GM10248 (cell line): ENCODE results near the gene CEP128.

Source experiments
- CTCF ChIA-PET: fragments of 300-600 bp; sonication (Branson Sonifier 250); formaldehyde crosslinking; extraction: SDS; loops from one replicate; lab custom pipeline; 2021; ENCODE audit warnings: antibody characterized with exemption; lab: Yijun Ruan, JAX
- POLR2A ChIA-PET: fragments of 350-650 bp; sonication (Branson Sonifier 250); formaldehyde crosslinking; extraction: SDS; loops from one replicate; lab custom pipeline; 2020; ENCODE audit warnings: antibody characterized with exemption; lab: Yijun Ruan, JAX
- DNase-seq: peaks from one replicate; pipeline ENCODE4 v3.0.0; 2012; ENCODE audit errors: extremely low spot score
- TF ChIP-seq, protein P1 (sequence below): IDR thresholded peaks from 2 replicates; pipeline ENCODE4 v1.5.1; 2012; ENCODE audit warnings: mild to moderate bottlenecking, low read depth; ENCODE audit errors: extremely low read depth, missing control alignments, control extremely low read depth

Gene CEP128

DNA sequence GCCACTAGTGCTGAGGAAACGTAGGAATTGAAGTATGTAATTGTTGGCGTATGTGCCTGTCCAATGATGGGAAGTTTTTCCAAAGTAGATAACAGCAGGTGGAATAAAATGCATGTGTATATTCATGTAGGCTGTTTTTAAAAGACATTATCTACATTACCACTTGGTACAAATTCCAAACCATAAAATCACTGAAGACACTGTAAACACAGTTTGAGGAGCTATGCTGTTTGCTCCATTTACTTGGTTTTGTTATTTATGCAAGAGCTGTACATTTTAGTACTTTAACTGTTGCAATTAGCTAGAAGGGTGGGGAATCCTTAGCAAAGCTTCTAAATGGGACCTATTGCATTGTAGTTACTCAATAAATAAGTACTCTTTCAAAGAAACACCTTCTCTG lies 455.8 kb downstream of the CEP128 start:
- DNase-seq, result no peak
- TF ChIP-seq, protein P1, sequence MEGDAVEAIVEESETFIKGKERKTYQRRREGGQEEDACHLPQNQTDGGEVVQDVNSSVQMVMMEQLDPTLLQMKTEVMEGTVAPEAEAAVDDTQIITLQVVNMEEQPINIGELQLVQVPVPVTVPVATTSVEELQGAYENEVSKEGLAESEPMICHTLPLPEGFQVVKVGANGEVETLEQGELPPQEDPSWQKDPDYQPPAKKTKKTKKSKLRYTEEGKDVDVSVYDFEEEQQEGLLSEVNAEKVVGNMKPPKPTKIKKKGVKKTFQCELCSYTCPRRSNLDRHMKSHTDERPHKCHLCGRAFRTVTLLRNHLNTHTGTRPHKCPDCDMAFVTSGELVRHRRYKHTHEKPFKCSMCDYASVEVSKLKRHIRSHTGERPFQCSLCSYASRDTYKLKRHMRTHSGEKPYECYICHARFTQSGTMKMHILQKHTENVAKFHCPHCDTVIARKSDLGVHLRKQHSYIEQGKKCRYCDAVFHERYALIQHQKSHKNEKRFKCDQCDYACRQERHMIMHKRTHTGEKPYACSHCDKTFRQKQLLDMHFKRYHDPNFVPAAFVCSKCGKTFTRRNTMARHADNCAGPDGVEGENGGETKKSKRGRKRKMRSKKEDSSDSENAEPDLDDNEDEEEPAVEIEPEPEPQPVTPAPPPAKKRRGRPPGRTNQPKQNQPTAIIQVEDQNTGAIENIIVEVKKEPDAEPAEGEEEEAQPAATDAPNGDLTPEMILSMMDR, result no peak
- ChIA-PET CTCF (interaction anchor here (1.6 kb wide), 1 partner anchor 8 kb away, joined by 3 read pairs; no protein-coding TSS in a partner anchor), POLR2A (no interaction called here)

GRCh38 chr14:80483331-80483730 lies 458.2 kb downstream of the CEP128 start:
- TF ChIP-seq, protein P1, result no peak
- CTCF ChIA-PET, result interaction anchor here (0.7 to 2.2 kb wide), 3 partner anchors 10 to 16 kb away, joined by 3 to 10 read pairs (median 3); no protein-coding TSS in a partner anchor
- no peak for DNase-seq
- POLR2A ChIA-PET, result no interaction called here

DNA sequence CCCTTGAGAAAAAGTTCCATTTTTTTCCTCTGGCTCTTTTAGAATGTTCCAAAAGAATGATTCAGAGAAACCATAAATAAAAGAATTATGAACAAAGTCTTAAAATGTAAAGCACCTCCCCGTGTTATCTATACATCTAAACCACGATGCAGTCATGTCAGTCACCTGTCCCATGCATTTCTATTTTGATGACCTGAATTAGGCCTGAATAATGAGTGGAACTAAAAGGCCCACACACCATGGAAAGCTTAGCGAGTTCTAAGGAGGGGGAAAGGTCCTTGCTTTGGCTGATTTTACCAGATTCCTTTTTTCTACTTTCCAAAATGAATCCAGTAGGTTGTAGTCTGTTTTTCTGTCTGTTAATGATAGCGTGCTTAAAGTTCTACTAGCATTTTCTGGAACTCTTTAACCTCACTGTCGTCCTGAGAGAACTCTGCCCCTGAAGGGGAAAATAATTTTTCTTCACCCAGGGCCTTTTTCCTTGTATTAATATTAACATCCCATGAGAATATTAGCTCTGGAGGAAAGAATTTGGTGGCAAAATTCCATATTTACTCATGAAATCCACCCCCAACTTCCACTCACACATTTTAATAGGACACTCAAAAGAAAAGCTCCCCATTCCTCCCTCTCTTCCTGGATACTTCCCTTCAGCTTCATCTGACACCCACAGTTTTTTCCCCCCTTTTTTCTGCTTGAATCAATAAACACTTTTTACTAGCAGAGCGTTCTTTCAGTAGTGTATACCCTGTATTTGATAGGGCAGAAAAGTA lies 464.0 kb downstream of the CEP128 start:
- DNase-seq, result no peak
- TF ChIP-seq, protein P1, result no peak
- ChIA-PET POLR2A (no interaction called here), CTCF (interaction anchor here (1.1 kb wide), 2 partner anchors 9 to 16 kb away, joined by 3 read pairs; no protein-coding TSS in a partner anchor)

DNA sequence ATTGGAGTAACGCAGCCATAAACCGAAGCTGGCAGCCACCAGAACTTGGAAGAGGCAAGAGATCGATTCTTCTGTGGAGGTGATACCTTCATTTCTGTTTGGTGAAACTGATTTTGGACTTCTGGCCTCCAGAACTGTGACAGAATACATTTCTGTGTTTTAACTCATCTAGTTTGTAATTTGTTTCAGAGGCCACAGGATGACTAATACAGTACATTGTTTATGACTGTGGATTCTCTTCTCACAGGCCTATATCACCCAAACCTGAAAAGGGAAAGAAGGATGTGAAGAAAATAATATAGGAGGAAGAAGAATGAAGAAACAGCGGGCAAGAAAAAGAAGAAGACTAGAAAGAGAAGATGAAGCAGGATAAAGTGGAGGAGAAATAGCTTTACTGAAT lies 466.5 kb downstream of the CEP128 start:
- ChIA-PET CTCF (no interaction called here), POLR2A (no interaction called here)
- TF ChIP-seq, protein P1, result no peak
- DNase-seq, result no peak

DNA sequence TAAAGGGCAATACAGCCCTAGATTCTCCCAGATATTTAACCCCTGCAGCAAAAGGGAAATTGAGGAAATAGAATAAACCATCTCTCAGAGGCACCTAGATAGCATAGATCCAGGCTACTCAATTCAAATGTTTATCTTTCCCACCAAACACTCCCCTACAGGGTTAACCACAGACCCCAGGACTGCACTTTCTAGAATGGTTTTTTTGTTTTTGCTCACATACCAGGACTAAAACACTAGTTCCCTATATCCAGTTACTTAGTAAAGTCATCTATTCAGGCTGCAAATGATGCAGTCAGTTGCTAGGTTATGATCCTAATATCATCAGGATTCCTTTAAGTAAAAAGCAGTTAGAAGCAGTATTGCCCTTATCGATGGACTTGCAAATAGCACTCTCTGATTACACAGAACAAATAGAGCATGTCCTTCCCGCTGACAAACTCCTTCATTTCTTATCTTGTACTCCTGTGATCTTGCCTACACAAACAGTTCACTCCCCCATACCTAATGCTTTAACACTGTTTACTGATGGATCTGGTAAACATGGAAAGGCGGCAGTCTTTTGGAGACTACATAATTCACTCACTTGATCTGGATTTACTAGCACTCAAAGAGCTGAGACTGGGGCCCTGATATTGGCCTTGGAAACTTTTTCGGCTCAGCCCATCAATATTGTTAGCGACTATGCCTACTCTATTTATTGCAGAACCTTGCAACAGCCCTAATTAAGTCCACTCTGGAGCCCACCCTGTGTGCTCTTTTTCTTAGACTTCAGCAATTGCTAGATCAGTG lies 473.0 kb downstream of the CEP128 start:
- no peak for DNase-seq
- TF ChIP-seq, protein P1, result no peak
- CTCF ChIA-PET, result interaction anchor here (1.1 kb wide), 1 partner anchor 15 kb away, joined by 3 read pairs; no protein-coding TSS in a partner anchor
- POLR2A ChIA-PET, result no interaction called here

DNA sequence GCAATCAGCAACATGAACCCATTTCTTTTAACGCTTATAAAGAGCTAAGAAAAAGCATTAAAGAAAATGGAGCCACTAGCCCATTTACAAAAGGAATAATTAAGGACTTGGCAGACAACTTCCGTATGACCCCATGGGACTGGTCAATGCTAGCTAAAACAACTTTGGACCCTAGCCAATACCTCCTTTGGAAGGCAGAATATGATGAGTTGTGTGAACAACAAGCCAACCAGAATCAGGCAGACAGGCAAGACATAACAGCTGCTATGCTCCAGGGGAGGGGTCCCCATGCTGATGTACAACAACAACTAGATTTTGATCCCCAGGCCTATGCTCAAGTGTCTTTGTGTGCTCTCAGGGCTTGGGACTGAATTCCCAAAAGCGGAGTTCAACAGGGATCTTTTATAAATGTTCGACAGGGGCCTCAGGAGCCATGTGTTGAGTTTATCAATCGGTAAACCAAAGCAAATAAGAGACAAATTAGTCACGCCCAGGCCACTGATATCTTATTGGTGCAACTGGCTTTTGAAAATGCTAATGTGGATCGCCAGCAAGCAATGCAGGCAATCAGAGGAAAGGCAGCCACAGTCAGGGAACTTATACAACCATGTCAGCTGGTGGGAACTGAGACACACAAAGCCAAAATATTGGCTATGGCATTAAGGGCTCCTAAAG lies 475.9 kb downstream of the CEP128 start:
- POLR2A ChIA-PET, result no interaction called here
- DNase-seq, result no peak

More for the DNA sequence above, 475.9 kb downstream of the CEP128 start:
- TF ChIP-seq, protein P1, result no peak
- CTCF ChIA-PET, result no interaction called here
